ENCODE measurements around the gene UBE3A. TPM values are rescaled to one million over a fixed set of nuclear protein-coding genes. Genes with fewer than 3 reads are reported as not detected.

UBE3A gene
- total RNA-seq, 1 donor from 2014 or later, result 122 TPM

GRCh38 chr15:25437777-25438600, 835 bp downstream of the UBE3A start:
- H3K9me3 ChIP-seq (replicated peaks), result no peaks in the 10 kb centered on the region
- intact Hi-C loops (cut with micrococcal nuclease), result no loop called here
- H3K27ac ChIP-seq (replicated peaks), result peak overlapping the region; percentile 99
- no peaks in the 10 kb centered on the region for H3K36me3 ChIP-seq
- no peaks in the 10 kb centered on the region for H3K27me3 ChIP-seq (ENCODE audit: low read depth)
- H3K4me1 ChIP-seq, result peaks cover 65% of the 10 kb centered on the region
- H3K4me3 ChIP-seq, result peak overlapping the region; percentile 95
- DNase-seq, result peak; percentile 57
- TF ChIP-seq, protein P1, sequence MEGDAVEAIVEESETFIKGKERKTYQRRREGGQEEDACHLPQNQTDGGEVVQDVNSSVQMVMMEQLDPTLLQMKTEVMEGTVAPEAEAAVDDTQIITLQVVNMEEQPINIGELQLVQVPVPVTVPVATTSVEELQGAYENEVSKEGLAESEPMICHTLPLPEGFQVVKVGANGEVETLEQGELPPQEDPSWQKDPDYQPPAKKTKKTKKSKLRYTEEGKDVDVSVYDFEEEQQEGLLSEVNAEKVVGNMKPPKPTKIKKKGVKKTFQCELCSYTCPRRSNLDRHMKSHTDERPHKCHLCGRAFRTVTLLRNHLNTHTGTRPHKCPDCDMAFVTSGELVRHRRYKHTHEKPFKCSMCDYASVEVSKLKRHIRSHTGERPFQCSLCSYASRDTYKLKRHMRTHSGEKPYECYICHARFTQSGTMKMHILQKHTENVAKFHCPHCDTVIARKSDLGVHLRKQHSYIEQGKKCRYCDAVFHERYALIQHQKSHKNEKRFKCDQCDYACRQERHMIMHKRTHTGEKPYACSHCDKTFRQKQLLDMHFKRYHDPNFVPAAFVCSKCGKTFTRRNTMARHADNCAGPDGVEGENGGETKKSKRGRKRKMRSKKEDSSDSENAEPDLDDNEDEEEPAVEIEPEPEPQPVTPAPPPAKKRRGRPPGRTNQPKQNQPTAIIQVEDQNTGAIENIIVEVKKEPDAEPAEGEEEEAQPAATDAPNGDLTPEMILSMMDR (IDR thresholded peaks at IDR 0.05; ENCODE audit: borderline replicate concordance), result peak; percentile 61

- TF ChIP-seq, protein P1 (IDR thresholded peaks at IDR 0.05; ENCODE audit: borderline replicate concordance), result no peak
- Histone ChIP-seq H3K36me3 (no peaks in the 10 kb centered on the region), H3K4me3 (peak overlapping the region; percentile 95), H3K27ac (replicated peaks) (no peak overlapping the region), H3K27me3 (ENCODE audit: low read depth) (no peaks in the 10 kb centered on the region), H3K4me1 (peaks cover 78% of the 10 kb centered on the region), H3K9me3 (replicated peaks) (no peaks in the 10 kb centered on the region)
- intact Hi-C loops (cut with micrococcal nuclease), result no loop called here
- no peak for DNase-seq
Observed at GRCh38 chr15:25436707-25437106, 2.1 kb downstream of the UBE3A start.

- H3K36me3 ChIP-seq, result no peaks in the 10 kb centered on the region
- no peaks in the 10 kb centered on the region for H3K9me3 ChIP-seq (replicated peaks)
- no peaks in the 10 kb centered on the region for H3K27me3 ChIP-seq (ENCODE audit: low read depth)
- H3K4me3 ChIP-seq, result no peak overlapping the region
- H3K4me1 ChIP-seq, result peaks cover 87% of the 10 kb centered on the region
- TF ChIP-seq, protein P1 (IDR thresholded peaks at IDR 0.05; ENCODE audit: borderline replicate concordance), result no peak
- no peak overlapping the region for H3K27ac ChIP-seq (replicated peaks)
- intact Hi-C loops (cut with micrococcal nuclease), result no loop called here
- no peak for DNase-seq
Observed at GRCh38 chr15:25435474-25436243, 3.2 kb downstream of the UBE3A start.

- Histone ChIP-seq H3K27ac (replicated peaks) (no peak overlapping the region), H3K4me3 (no peak overlapping the region), H3K27me3 (ENCODE audit: low read depth) (no peaks in the 10 kb centered on the region), H3K36me3 (no peaks in the 10 kb centered on the region), H3K4me1 (peaks cover 91% of the 10 kb centered on the region), H3K9me3 (replicated peaks) (no peaks in the 10 kb centered on the region)
- intact Hi-C loops (cut with micrococcal nuclease), result no loop called here
- TF ChIP-seq, protein P1 (IDR thresholded peaks at IDR 0.05; ENCODE audit: borderline replicate concordance), result no peak
- DNase-seq, result no peak
Observed at GRCh38 chr15:25433118-25433865, 5.5 kb downstream of the UBE3A start.

- Histone ChIP-seq H3K27me3 (ENCODE audit: low read depth) (no peaks in the 10 kb centered on the region), H3K9me3 (replicated peaks) (no peaks in the 10 kb centered on the region), H3K36me3 (no peaks in the 10 kb centered on the region), H3K4me3 (no peak overlapping the region), H3K4me1 (peaks cover 91% of the 10 kb centered on the region), H3K27ac (replicated peaks) (no peak overlapping the region)
- TF ChIP-seq, protein P1 (IDR thresholded peaks at IDR 0.05; ENCODE audit: borderline replicate concordance), result no peak
- DNase-seq, result no peak
- intact Hi-C loops (cut with micrococcal nuclease), result no loop called here
Observed at GRCh38 chr15:25431836-25432561, 6.8 kb downstream of the UBE3A start.
